ENCODE data around the gene PRSS22. TPM values are rescaled to one million over a fixed set of nuclear protein-coding genes. Genes with fewer than 3 reads are reported as not detected.
"Not testable (repeated sequence)": the region's sequence is repeated elsewhere in the genome, so short reads cannot be mapped to it uniquely, and the experiment has no call there.

PRSS22 gene, protein sequence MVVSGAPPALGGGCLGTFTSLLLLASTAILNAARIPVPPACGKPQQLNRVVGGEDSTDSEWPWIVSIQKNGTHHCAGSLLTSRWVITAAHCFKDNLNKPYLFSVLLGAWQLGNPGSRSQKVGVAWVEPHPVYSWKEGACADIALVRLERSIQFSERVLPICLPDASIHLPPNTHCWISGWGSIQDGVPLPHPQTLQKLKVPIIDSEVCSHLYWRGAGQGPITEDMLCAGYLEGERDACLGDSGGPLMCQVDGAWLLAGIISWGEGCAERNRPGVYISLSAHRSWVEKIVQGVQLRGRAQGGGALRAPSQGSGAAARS
- total RNA-seq, result 41.2 TPM

GRCh38 chr16:2857451-2858244 is at the start of gene PRSS22:
Gene PRSS22 (minus strand): TSS chr16:2858170. CDS start chr16:2858104, 66 bp downstream.
- DNase-seq (ENCODE audit: low spot score), result peak; percentile 81

DNA sequence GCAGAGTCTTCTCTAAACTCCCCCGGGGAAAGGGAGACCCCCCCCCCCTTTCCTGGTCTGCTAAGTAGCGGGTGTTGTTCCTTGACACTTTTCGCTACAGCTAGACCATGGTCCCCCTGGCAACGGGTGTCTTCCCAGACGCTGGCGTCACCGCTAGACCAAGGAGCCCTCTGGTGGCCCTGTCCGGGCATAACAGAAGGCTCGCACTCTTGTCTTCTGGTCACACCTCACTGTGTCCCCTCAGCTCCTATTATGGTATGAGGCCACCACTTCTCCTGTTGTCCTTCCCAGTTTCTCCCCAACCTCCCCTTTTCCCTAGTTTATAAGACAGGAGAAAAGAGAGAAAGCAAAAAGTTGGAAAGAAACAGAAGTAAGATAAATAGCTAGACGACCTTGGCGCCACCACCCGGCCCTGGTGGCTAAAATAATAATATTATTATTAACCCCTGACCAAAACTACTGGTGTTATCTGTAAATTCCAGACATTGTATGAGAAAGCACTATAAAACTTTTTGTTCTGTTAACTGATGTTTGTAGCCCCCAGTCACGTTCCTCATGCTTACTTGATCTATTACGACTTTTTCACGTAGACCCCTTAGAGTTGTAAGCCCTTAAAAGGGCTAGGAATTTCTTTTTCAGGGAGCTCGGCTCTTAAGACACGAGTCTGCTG is 49.2 kb upstream of the PRSS22 start:
- not testable (repeated sequence) for DNase-seq (ENCODE audit: low spot score)

GRCh38 chr16:2905988-2906387 is 48.0 kb upstream of the PRSS22 start:
- DNase-seq (ENCODE audit: low spot score), result no peak

DNA sequence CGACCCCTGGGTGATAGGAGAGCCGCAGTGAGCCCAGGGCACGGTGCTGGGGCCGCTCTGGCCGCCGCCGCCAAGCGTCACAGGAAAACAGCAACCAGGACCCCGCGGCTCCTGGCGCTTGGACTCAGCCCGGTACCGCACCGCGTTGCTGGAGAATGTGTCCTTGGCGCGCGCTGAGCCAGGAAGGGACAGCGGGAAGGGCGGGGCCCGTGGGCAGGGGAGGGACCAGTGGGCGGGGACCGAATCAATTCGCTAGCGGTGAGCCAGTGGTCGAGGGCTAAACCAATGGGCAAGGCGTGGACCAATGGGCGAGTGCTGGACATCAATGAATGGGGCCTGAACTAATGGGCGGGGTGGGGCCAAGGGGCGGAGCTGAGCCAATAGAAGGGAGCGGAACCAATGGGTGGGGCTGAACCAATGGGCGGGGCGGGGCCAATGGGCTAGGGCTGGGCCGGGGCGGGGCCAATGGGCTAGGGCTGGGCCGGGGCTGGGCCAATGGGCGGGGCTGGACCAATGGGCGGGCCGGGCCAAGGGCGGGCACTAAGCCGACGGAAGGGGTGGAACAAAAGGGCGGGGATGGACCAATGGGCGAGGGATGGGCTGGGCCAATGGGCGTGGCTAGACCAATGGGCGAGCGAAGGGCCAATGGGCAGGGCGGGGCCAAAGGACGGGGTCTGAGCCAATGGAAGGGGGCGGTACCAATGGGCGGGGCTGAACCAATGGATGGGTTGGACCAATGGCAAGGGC is 47.4 kb upstream of the PRSS22 start:
- peak; percentile 99 for DNase-seq (ENCODE audit: low spot score)

GRCh38 chr16:2904922-2905240 is 46.9 kb upstream of the PRSS22 start:
- DNase-seq (ENCODE audit: low spot score), result no peak

- DNase-seq (ENCODE audit: low spot score), result peak; percentile 87
These were observed 46.3 kb upstream of the PRSS22 start for GRCh38 chr16:2904100-2904921.

- no peak for DNase-seq (ENCODE audit: low spot score)
These were observed 44.6 kb upstream of the PRSS22 start for GRCh38 chr16:2902337-2903130.

GRCh38 chr16:2900526-2901075 is 42.6 kb upstream of the PRSS22 start:
- DNase-seq (ENCODE audit: low spot score), result no peak

DNA sequence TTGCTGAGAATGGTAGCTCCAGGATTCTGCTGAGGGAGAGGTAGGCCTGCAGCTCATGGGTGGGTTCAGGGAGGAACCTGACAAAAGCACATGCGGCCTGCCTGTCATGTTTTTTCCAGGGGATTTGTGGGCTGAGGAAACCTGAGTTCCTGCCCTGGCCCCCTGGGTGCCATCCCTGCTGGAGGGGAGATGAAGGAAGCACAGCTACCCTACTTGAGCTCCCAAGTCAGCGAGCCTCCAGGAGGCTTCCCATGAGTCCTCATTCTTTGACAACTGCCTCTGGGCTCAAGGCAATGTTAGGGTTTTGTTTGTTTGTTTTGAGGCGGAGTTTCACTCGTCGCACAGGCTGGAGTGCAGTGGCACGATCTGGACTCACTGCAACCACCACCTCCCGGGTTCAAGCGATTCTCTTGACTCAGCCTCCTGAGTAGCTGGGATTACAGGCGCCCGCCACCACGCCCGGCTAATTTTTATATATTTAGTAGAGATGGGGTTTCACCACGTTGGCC is 41.6 kb upstream of the PRSS22 start:
- no peak for DNase-seq (ENCODE audit: low spot score)

GRCh38 chr16:2898831-2899563 is 41.0 kb upstream of the PRSS22 start:
- DNase-seq (ENCODE audit: low spot score), result no peak

GRCh38 chr16:2897110-2897509 is 39.1 kb upstream of the PRSS22 start:
- no peak for DNase-seq (ENCODE audit: low spot score)

DNA sequence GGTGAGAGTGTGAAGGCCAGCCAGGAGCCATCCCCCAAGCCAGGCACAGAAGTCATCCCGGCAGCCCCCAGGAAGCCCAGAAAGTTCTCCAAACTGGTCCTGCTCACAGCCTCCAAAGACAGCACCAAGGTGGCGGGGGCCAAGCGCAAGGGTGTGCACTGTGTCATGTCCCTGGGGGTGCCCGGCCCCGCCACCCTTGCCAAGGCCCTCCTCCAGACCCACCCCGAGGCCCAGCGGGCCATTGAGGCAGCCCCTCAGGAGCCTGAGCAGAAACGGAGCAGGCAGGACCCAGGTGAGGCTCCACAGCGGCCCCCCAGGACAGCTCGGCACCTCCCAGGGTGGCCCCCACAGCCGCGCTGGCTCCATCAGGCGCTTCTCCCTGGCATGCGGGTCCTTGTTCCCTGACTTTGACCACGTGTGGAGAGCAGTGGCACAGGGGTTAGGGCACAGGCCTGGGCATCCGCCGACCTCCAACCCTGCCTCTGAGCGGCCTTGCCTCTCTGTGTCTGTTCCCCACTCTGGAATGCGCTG is 38.6 kb upstream of the PRSS22 start:
- no peak for DNase-seq (ENCODE audit: low spot score)

DNA sequence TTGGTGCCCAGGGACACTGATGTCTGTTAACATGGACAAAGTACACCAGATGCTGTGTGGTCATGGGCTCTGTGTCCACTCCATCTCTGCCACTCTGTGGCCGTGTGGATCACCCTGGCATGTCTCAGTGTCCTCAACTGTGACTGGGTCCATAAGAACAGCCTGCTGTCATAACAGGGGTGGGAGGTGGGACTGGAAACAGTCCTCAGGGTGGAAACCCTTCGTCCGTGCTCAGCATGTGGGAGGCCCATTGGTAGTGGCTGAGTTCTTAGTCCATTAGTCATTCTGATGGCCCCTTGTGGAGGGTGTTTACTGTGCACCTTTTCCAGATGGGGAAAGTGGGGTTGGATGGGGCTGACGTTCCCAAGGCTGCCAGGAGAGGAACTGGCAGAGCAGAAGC is 37.8 kb upstream of the PRSS22 start:
- DNase-seq (ENCODE audit: low spot score), result no peak

- no peak for DNase-seq (ENCODE audit: low spot score)
These were observed 36.3 kb upstream of the PRSS22 start for GRCh38 chr16:2894231-2894630.

DNA sequence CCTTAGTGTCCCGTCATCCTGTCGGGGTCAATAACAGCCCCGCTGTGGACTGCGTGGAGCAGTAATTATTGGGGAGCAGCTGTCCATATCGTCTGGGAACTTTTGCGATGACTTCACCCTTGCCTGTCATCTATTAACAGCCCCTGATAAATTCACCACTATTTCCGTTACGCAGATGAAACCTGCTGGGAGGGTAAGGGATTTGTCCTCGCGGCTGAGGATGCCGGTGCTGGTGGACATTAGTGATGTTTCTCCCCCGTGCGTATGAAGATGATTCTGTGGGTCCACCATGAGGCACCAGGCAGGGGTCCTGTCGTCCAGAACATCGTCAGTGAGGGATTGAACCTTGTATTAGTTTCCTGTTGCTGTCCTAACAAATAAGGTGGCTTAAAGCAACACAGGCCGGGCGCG is 26.1 kb upstream of the PRSS22 start:
- no peak for DNase-seq (ENCODE audit: low spot score)

DNA sequence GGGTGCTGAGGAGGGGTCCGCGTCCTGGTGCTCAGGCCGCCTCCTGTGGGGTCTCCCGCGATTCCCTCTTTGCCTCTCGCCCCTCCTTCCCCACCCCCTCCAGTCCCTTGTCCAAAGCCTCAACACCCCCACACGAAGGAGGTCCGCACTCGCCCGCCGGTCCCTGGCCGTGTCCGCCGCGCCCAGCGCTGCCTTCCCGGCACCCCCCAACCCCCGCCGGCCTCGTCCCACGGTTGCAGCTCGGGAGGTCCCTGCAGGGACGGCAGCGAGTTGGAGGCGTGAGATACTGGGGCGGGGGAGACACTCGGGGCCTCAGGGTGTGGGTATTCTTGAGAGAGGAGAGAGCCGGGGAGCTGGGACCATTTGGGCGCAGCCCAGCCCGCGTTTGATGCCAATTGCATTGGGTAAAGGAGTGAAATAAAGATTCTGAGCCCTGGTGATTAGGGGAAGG is 25.5 kb upstream of the PRSS22 start:
- no peak for DNase-seq (ENCODE audit: low spot score)

DNA sequence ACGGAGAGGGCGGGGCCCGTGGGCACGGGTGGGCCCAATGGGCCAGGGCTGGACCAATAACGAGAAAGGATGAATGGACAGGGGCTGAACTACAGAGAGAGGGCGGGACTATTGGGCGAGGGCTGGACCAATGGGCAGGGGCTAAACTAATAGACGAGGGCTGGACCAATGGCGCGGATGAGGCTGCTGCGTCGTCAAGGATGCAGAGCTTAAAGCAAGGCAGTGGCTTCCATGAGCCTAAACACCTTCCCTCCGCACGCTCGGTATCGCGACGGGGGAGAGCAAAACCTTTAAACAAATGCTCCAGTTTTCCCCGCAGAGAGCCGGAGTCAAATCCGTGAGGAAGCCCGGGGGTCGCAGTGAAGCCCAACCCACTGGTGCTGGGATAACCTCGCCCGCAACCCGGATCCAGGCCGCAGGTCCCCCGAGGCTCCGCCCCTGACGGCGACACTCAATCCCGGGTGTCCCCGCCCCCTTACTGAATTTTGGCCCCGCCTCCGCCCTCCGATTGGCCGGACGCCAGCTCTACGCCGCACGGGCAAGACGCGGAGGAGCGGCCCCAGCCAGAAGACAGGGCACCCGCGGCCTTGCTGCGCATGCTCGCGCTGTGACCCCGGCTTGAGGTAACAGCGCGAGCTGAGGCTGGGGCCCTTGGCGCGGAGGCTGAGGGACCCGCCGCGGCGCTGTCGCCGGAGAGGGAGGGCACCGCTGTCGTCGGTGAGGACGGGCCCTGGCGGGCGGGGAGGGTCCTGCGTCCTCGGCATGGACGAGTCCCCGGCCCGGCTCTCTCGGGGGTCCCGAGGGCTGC is 24.9 kb upstream of the PRSS22 start, which contains the start of gene FLYWCH2:
Gene FLYWCH2, plus strand, starts transcription at position 566 of the 808 bp plus-strand sequence. CDS start 13,235 bp downstream, outside the sequence.
- peak; percentile 100 for DNase-seq (ENCODE audit: low spot score)

Measured in ureter (tissue), 1 donor.